Lung (tissue), 12 donors: ENCODE results near the gene ZNF469. TPM values are rescaled to one million over a fixed set of nuclear protein-coding genes. Genes with fewer than 3 reads are reported as not detected.

Experiments used
- ATAC-seq: fragments of 200-7000 bp; cut with Tn5 transposase; one replicate; pipeline ENCODE4 v1.9.1; 2020; ENCODE audit warnings: moderate number of reproducible peaks; ENCODE audit not compliant: insufficient read depth, low FRiP score
- DNase-seq, 3 donors: peaks; one replicate each; pipeline ENCODE4 v3.0.0-alpha.2; 2013 to 2017
- H3K27ac ChIP-seq, 2 donors: one replicate each; pipeline ENCODE4 v1.5.1; 2013; ENCODE audit warnings: mild to moderate bottlenecking in 2 of 2, moderate library complexity in 2 of 2, control low read depth in 1 of 2, inconsistent platforms in 1 of 2, low read depth in 1 of 2, low read length in 1 of 2
- H3K27me3 ChIP-seq, 3 donors: one replicate each; pipeline ENCODE4 v1.5.1; 2013; ENCODE audit warnings: low read length in 2 of 3; ENCODE audit not compliant: control insufficient read depth in 3 of 3, insufficient read depth in 3 of 3
- H3K36me3 ChIP-seq, 4 donors: one replicate each; pipeline ENCODE4 v1.5.1; 2013; ENCODE audit warnings: low read length in 4 of 4, mild to moderate bottlenecking in 1 of 4, moderate library complexity in 1 of 4; ENCODE audit not compliant: control insufficient read depth in 4 of 4, insufficient read depth in 4 of 4
- H3K4me1 ChIP-seq, 5 donors: one replicate each; pipeline ENCODE4 v1.5.1; 2013; ENCODE audit warnings: low read length in 5 of 5, mild to moderate bottlenecking in 2 of 5, moderate library complexity in 1 of 5; ENCODE audit not compliant: control insufficient read depth in 5 of 5, insufficient read depth in 5 of 5
- H3K4me3 ChIP-seq: one replicate; pipeline ENCODE4 v1.5.1; 2013; ENCODE audit warnings: mild to moderate bottlenecking, control low read depth, moderate library complexity
- H3K9ac ChIP-seq, 2 donors: one replicate each; pipeline ENCODE4 v1.5.1; 2013; ENCODE audit warnings: low read length in 2 of 2, control low read depth in 1 of 2; ENCODE audit not compliant: insufficient read depth in 1 of 2
- H3K9me3 ChIP-seq, 4 donors: one replicate each; pipeline ENCODE4 v1.5.1; 2013; ENCODE audit warnings: low read length in 3 of 4, mild to moderate bottlenecking in 1 of 4, moderate library complexity in 1 of 4; ENCODE audit not compliant: control insufficient read depth in 4 of 4, insufficient read depth in 3 of 4
- CTCF ChIP-seq: IDR thresholded peaks from 2 replicates; pipeline ENCODE4 v1.5.1; 2012; ENCODE audit warnings: mild to moderate bottlenecking; ENCODE audit errors: control extremely low read depth, extremely low read depth
- WGBS, 2 donors: extraction: QIAGEN DNeasy Blood & Tissue Kit; methylation state at CpG; one replicate each; pipeline ENCODE4 v1.1.7; 2013; 5-methylcytosine and 5-hydroxymethylcytosine counted together
- polyA plus RNA-seq, 2 donors: library from polyadenylated mRNA; stranded (reverse); fragments of 200-250 nt; gene quantifications; one replicate each; pipeline ENCODE4 v1.2.1, GENCODE V29; 2013
- total RNA-seq, 2 donors: library from RNA; depleted of rRNA in 1 of 2; stranded (reverse); fragments of >200 nt in 1 of 2; gene quantifications; one replicate each; pipeline ENCODE4 v1.2.1, GENCODE V29; 2014 to 2021
- donor health status: control.
- donor health status: control.
- donor health status: Bipolar disorder and iron deficiency.
- donor health status: healthy.
- donor health status: DM: yes; HTN: yes; CAD: no.

Gene ZNF469
- total and polyA plus RNA-seq, 4 donors: 0.67 to 3.0 (median 1.5) TPM

- no peak overlapping the region for H3K9ac ChIP-seq
- WGBS, 2 donors: 89 to 92% methylated on average over 13 of the region's 13 CpGs
These were observed 43.3 kb downstream of the ZNF469 start for GRCh38 chr16:88426018-88426417.

DNA sequence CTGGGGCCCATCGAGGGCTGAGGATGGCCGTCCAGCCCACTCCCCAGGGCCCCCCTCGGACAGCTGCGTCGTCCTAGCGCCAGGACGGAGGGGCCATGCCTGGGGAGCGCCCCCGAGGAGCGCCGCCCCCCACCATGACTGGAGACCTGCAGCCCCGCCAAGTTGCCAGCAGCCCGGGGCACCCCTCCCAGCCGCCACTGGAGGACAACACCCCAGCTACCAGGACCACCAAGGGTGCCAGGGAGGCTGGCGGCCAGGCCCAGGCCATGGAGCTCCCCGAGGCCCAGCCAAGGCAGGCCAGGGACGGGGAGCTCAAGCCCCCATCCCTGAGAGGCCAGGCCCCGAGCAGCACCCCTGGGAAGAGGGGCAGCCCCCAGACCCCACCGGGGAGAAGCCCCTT is 44.6 kb downstream of the ZNF469 start:
- no peak overlapping the region for H3K27ac ChIP-seq
- 94 to 98% methylated on average over 19 of the region's 19 CpGs for WGBS, 2 donors
- peaks cover 0 to 3% (median 2%) of the 10 kb centered on the region in 3 donors for H3K27me3 ChIP-seq
- no peak overlapping the region for H3K4me3 ChIP-seq
- H3K4me1 ChIP-seq: peaks cover 0 to 7% (median 0%) of the 10 kb centered on the region in 5 donors
- no peak for TF ChIP-seq CTCF
- H3K9me3 ChIP-seq: peaks cover 0 to 2% (median 0%) of the 10 kb centered on the region in 4 donors
- ATAC-seq (no peak), DNase-seq (no peak)
- H3K9ac ChIP-seq: no peak overlapping the region
- H3K36me3 ChIP-seq: no peaks in the 10 kb centered on the region

More at GRCh38 chr16:88426018-88426417, 43.3 kb downstream of the ZNF469 start:
- Histone ChIP-seq H3K36me3 (no peaks in the 10 kb centered on the region), H3K4me3 (no peak overlapping the region), H3K27me3 (peaks cover 0 to 2% (median 0%) of the 10 kb centered on the region in 3 donors), H3K9me3 (peaks cover 0 to 2% (median 0%) of the 10 kb centered on the region in 4 donors), H3K27ac (no peak overlapping the region), H3K4me1 (peaks cover 0 to 5% (median 0%) of the 10 kb centered on the region in 5 donors)
- ATAC-seq (no peak), DNase-seq (no peak)
- no peak for TF ChIP-seq CTCF

DNA sequence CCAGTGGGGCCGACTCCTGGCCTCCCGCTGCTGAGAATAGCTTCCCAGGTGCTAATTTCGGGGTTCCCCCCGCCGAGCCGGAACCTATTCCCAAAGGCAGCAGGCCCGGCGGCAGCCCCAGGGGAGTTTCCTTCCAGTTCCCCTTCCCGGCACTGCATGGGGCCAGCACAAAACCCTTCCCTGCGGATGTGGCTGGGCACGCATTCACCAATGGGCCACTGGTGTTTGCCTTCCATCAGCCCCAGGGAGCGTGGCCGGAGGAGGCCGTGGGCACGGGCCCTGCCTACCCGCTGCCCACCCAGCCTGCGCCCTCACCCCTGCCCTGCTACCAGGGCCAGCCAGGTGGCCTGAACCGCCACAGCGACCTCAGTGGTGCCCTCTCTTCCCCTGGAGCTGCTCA is 45.4 kb downstream of the ZNF469 start:
- TF ChIP-seq CTCF: no peak
- WGBS, 2 donors: 93 to 95% methylated on average over 19 of the region's 19 CpGs

More for the DNA sequence above, 45.4 kb downstream of the ZNF469 start:
- H3K4me3 ChIP-seq: no peak overlapping the region
- ATAC-seq (no peak), DNase-seq (no peak)
- H3K9me3 ChIP-seq: peaks cover 0 to 2% (median 0%) of the 10 kb centered on the region in 4 donors
- H3K4me1 ChIP-seq: peaks cover 0 to 7% (median 0%) of the 10 kb centered on the region in 5 donors
- no peak overlapping the region for H3K27ac ChIP-seq
- H3K36me3 ChIP-seq: no peaks in the 10 kb centered on the region
- peaks cover 0 to 3% (median 2%) of the 10 kb centered on the region in 3 donors for H3K27me3 ChIP-seq
- no peak overlapping the region for H3K9ac ChIP-seq
